OCI-LY7 (cell line): ENCODE data around the gene SLC6A19.

Source experiments
- CTCF ChIP-seq: fragments of 200-600 bp; sonication (generic); conservative IDR thresholded peaks from 2 replicates; pipeline ENCODE4 v1.5.1; 2014; ENCODE audit warnings: mild to moderate bottlenecking, antibody characterized with exemption, low read length, moderate library complexity, mixed read lengths
- EZH2phosphoT487 ChIP-seq: fragments of 200-600 bp; sonication (generic); IDR thresholded peaks from 2 replicates; pipeline ENCODE4 v1.6.1; 2018; ENCODE audit warnings: low read depth, borderline replicate concordance, mild to moderate bottlenecking, mixed run types, antibody characterized with exemption, low read length, moderate library complexity, mixed read lengths

- TF ChIP-seq CTCF, result no peak
- no peak for TF ChIP-seq EZH2phosphoT487
These were observed 69.8 kb downstream of the SLC6A19 start for GRCh38 chr5:1270933-1271914.
